Fibroblast of pulmonary artery (primary cell): ENCODE data around the gene GSTA2.
A peak's percentile ranks its signal among the peaks of the same experiment; 100 is the strongest.
"Not testable (repeated sequence)": the region's sequence is repeated elsewhere in the genome, so short reads cannot be mapped to it uniquely, and the experiment has no call there.

Experiments used
- DNase-seq: peaks from one replicate; pipeline ENCODE4 v3.0.0-alpha.2; 2010; ENCODE audit warnings: low read depth
- H3K4me3 ChIP-seq: replicated peaks from 2 replicates; pipeline ENCODE4 v1.5.1; 2011; ENCODE audit warnings: low read depth, mild to moderate bottlenecking, control low read depth, low read length, moderate library complexity
- CTCF ChIP-seq: IDR thresholded peaks from 2 replicates; pipeline ENCODE4 v1.5.1; 2011; ENCODE audit warnings: mild to moderate bottlenecking, control low read depth, low read length, inconsistent platforms; ENCODE audit errors: missing control alignments

Gene GSTA2

GRCh38 chr6:52726193-52726542, 37.1 kb downstream of the GSTA2 start:
- H3K4me3 ChIP-seq, result no peak overlapping the region
- TF ChIP-seq CTCF, result no peak

GRCh38 chr6:52725535-52726192, 37.6 kb downstream of the GSTA2 start:
- no peak for TF ChIP-seq CTCF
- peak; percentile 7 for DNase-seq
- H3K4me3 ChIP-seq, result no peak overlapping the region

More at GRCh38 chr6:52726193-52726542, 37.1 kb downstream of the GSTA2 start:
- no peak for DNase-seq

GRCh38 chr6:52725143-52725534, 38.1 kb downstream of the GSTA2 start:
- H3K4me3 ChIP-seq, result no peak overlapping the region
- DNase-seq, result peak; percentile 10
- no peak for TF ChIP-seq CTCF

GRCh38 chr6:52724406-52725121, 38.7 kb downstream of the GSTA2 start:
- DNase-seq, result peak; percentile 73
- peak; percentile 70 for TF ChIP-seq CTCF
- H3K4me3 ChIP-seq, result no peak overlapping the region

GRCh38 chr6:52724042-52724405, 39.3 kb downstream of the GSTA2 start:
- DNase-seq, result peak; percentile 65
- no peak overlapping the region for H3K4me3 ChIP-seq
- TF ChIP-seq CTCF, result no peak

GRCh38 chr6:52720321-52720720, 43.0 kb downstream of the GSTA2 start:
- H3K4me3 ChIP-seq, result no peak overlapping the region
- TF ChIP-seq CTCF, result no peak
- DNase-seq, result no peak

GRCh38 chr6:52718550-52718949, 44.7 kb downstream of the GSTA2 start:
- DNase-seq, result peak; percentile 30
- TF ChIP-seq CTCF, result no peak
- H3K4me3 ChIP-seq, result no peak overlapping the region

GRCh38 chr6:52714761-52715160, 48.5 kb downstream of the GSTA2 start:
- not testable (repeated sequence) for H3K4me3 ChIP-seq, DNase-seq
